GM21529 (cell line): ENCODE measurements around the gene UBALD2.
"Not testable (repeated sequence)": the region's sequence is repeated elsewhere in the genome, so short reads cannot be mapped to it uniquely, and the experiment has no call there.

ENCODE experiments used
- ATAC-seq: cut with Tn5 transposase; IDR thresholded peaks from one replicate; pipeline ENCODE4 v1.9.1; 2021; ENCODE audit not compliant: unreplicated experiment

Gene UBALD2

DNA sequence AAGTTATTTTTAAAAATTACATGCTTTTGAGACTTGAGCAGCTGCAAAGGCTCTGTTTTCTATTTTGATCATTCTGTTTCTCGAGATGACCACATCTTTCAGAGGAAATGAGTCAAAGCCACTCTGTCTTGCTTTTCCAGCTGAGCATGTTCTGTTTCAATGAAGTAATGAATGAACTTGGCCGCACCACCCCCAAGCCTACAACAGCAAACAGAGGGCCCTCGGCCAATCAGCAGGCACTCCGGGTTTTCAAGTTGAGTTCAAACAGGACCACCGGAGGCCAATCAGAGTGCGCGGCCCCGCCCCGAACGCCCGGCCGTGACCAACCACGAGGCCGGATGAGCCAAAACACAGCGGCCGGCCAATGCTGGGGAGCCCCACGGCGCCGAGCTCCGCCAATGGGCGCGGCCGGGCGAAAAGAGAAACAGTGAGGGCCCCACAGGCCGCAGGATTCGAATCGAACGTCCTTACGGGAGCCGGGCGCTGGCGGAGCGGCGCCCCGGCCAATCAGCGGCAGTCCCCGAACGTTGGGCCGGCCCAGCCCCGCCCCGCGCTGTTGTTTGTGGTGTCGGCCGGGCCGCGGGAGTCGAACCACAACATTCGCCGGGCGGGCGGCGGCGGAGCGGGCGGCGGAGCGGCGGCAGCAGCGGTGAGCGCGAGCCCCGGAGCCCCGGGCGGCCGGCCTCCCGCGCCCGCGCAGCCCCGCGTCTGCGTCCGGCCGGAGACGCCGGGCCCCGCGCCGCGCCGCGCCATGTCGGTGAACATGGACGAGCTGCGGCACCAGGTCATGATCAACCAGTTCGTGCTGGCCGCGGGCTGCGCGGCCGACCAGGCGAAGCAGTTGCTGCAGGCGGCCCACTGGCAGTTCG is at the start of gene UBALD2:
Gene UBALD2, plus strand, starts transcription at position 594 of the 869 bp plus-strand sequence. Its CDS starts 158 bp downstream, at position 752.
- ATAC-seq = peak; percentile 67

DNA sequence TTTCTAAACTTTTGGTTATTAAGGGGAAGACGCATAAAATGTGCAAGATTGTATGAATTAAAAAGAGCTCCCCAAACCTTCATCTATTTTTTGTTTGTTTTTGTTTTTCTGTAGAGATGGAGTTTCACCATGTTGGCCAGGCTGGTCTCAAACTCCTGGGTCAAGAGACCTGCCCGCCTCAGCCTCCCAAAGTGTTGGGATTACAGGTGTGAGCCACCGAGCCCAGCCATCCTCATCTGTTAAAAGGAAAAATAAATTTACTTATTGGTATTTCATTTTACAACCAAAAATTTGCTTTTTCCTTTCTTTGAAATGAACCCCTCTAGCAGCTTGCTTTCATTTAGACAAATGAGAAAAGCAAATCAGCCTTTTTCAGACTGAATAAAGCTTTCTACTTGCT is 48.1 kb upstream of the UBALD2 start:
- no peak for ATAC-seq

DNA sequence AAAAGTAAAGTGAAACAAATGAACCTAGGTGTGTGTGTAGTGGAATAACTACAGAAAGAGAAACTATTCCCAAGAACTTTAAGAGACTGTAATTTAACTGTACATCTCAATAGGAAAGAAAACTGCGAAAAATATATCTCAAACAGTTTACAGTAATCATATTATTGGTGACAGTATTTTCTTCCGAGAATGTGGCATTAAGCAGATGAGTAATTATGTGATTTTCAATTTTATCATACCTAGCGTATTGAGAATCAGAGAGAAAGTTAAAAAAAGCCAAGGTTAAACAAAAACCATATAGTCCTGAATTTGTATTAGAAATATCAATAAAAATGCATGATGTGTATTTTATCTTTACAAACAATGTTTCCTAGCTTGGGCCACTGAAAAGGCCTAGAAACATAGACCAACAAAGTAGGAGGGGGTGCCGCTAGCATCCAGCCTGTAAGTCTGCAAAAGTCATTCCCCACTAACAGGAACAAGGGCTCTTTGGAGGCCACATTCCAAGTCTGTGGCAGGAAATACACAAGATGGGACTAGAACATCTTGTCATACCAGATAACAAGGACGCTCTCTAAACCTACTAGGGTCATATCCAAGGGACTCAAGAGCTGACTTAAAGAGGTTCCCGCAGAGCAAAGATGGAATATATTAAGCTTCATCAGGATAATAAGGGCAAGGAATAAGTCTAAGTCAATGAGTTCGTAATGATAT is 45.3 kb upstream of the UBALD2 start:
- no peak for ATAC-seq

DNA sequence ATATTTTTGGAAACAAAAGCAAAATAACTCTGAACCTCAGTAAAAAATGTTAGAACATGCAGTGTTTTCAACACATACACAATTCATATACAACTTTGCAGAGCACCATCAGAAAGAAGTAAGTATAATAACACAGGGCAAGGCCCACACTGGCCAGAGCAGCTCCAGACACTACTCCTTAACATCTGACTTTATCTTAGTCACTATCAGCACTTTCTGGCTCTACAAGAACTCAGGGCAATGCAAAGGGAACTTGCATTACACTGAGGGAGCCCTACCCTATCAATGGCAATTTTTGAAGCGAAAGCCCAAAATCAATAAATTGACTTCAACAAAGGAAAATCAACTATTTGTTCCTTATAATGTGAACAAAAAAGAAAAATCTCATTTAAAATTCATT is 41.3 kb upstream of the UBALD2 start:
- no peak for ATAC-seq

DNA sequence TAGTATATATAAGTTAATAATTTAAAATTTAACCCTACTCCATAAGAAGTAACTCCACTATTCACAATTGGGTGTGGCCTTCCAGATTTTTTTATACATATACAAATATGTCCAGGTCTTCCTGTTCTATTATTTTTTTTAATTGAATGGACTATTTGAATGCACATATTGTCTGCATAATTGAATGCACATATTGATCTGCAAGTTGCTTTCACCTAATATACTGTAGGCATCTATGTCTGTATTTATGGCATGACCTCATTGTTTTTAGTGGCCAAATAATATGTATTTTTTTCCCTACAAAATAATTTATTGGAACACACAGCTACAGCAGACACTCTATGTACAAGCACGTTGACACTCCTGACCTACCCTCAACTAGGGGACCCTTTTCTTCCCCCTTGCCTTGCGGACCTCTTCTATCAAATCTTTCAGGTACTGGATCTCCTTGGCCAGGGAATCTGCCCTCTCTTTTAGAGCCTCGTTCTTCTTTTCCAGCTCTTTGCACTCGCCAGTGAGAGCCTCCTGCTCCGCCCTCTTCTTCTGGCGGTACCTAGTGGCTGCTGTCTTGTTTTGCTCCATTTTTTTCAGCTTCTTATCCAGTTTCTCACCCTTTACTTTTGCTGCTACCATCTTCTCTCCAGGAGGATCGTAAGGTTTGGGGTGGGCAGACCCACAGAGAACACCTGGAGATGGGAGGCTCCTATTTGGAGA is 39.6 kb upstream of the UBALD2 start:
- ATAC-seq = not testable (repeated sequence)

DNA sequence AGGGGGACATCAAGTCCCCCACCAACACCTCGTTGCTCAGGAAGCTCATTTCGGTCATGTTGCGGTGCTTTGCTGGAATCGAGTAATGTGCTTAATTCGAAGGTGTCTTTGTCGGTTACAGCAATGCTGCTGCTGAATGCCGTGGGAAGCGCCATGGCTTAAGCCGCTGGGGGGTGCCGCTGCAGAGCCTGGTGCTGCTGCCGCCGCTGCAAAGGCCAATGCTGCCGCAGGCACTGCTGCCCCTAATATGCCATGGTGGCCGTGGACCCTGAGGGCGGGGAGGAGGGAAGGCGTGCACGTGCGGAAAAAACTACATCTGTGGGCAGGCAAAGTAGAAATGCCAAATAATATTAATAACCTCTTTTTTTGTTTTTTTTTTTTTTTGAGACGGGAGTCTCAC is 38.4 kb upstream of the UBALD2 start:
- not testable (repeated sequence) for ATAC-seq

DNA sequence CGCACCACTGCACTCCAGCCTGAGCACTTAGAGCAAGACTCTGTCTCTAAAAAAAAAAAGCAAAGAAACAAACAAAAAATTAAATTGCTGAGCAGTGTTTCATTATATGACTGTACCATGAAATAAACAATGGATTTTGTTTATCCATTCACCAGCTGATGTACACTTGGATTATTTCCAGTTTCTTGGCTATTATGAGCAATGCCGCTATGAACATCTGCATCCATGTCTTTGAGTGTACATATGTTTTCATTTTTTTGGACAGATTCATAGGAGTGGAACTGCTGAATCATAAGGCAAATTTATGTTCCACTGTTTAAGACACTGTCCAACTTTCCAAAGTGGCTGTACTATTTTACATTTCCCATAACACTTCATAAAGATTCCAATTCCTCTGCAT is 32.8 kb upstream of the UBALD2 start:
- no peak for ATAC-seq

DNA sequence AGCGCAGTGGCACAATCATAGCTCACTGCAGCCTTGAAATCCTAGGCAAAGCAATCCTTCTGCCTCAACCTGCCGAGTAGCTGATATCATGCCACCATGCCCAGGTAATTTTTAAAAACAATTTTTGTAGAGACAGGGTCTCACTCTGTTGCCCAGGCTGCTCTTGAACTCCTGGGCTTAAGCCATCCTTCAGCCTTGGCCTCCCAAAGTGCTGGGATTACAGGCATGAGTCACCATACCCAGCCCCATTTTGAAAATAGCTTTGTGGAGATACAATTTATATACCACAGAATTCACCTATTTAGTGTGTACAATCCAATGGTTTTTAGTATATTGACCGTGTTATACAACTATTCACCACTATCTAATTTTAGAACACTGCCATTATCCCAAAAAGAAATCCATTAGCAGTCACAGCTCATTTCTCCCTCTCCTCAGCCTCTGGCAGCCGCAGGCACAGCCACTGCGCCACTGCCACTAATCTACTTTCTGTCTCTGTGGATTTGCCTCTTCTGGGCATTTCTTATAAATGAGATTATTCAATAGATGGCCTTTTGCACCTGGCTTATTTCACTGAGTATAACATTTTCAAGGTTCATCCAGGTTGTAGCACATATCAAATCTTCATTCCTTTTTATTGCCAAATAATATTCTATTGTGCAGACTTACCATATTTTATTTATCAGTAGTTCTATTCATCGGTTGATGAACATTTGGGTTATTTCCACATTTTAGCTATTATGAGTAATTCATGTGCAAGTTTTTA is 31.4 kb upstream of the UBALD2 start:
- ATAC-seq = no peak

DNA sequence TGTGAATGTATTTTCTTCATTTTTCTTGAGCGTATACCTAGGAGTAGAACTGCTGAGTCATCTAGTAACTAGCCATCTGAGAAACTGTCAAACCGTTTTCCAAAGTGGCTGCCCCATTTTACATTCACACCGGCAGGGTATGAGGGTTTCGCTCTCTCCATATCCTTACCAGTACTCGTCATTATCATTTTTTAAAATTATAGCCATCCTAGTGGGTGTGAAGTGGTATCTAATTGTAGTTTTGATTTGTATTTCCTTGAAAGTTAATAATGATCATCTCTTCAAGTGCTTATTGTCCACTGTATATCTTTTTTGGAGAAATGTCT is 30.8 kb upstream of the UBALD2 start:
- no peak for ATAC-seq

DNA sequence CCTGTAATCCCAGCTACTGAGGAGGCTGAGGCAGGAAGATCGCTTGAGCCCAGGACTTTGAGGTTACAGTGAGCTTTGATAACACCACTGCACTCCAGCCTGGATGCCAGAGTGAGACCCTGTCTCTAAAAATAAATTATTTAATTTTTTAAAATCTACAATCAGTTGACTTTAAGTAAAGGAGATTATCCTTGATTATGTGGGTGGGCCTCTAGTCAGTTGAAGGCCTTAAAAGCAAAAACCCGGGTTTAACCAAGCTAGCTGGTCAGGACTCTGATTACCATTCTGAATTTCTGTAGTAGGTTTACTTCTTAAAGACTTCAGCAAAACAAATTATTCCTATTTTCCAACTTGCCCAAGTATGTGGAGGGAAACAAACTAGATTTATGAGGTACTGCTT is 29.3 kb upstream of the UBALD2 start:
- ATAC-seq = no peak

DNA sequence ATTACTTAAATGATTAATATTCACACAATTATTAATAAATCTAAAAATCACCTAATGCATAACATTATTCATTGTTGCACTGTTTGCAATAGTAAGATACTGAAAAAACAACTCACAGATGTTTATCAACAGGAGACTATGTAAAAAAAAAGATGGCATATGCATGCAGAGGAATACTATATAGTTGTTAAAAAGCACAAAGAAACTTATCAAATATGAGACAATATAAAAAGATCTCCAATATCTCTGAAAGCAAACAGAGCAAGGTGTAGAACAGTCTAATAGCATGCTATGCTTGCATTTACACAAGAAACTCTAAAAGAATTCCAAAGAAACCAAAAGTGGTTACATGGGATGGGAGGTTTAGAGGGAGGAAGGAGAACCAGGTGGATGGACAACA is 28.5 kb upstream of the UBALD2 start:
- ATAC-seq = no peak

DNA sequence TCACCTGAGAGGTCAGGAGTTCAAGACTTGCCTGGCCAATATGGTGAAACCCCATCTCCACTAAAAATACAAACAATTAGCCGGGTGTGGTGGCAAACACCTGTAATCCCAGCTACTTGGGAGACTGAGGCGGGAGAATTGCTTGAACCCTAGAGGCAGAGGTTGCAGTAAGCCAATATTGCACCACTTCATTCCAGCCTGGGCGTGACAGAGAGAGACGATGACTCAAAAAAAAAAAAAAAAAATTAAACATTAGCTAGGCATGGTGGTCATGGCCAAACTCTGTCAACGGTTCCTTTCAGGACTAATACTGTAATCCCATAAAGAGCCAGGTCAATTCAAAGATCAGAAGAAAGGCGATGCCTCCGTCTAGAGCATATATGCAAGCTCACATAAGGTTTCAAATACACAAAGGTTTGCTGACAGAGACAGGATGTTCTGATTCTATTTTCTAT is 27.3 kb upstream of the UBALD2 start:
- ATAC-seq = no peak

DNA sequence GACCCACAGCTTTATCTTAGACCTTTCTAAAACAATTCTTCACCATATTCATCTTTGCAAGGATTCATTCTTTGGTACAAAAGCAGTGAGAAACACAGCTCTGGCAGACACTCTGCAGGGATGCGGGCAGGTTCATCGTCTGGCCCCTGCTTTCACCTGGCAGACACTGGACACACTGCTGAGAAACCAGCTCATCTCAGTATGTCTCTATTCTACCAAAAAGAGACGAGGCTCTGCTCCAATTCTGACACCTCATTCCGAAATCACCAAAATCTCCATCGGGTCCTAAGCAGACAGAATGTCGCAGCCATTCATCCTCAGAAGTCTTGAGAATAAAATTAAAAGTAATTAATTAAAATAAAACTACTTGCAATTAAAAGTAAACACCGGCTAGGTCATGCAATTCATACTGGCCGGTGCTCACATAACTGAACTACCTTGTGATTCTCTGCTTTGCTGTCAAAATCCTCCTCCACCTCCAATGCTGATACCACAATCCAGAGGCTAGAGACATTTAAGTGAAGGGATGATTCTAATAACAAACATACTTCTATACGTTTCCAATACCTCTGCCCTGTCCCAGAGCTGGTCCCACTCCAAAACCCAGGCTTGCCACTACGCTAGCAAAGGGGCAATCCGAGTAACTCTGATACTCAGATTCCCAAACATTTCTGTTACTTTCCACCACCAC is 26.2 kb upstream of the UBALD2 start:
- no peak for ATAC-seq

DNA sequence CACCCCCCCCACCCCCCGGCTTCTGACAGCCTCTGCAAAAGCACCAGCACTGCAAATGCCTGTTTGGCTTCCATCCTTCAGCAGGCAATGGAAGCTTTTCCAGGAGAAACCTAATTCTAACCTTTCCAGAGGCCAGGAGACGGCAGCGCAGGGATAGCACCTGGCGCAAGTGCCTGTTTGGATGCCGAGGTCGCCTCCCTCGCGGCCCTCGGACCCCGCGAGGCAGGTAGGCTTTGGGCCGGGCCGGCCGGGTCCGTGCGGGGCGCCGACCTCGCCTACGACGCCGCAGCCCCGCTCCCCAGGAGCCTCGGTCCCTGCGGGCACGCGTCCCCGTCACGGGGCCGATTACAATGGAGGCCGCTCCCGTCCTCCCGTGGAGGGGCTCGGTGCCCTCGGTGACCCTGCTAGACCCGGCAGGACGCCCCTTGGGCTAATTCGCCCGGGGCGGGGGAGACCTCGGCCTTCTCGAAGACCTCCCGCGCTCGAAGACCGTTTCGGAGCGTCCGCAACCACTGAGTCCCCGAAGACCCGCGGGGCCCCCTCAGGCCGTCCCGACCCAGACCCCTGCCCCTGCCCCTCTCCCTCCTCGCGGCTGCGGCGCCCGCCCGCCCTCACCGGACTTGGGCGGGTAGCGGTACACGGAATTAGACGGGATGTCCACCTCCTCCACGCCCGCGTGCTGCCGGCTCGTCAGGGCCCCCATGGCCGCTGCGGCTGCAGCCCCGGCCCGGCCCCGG is 25.4 kb upstream of the UBALD2 start:
- no peak for ATAC-seq

DNA sequence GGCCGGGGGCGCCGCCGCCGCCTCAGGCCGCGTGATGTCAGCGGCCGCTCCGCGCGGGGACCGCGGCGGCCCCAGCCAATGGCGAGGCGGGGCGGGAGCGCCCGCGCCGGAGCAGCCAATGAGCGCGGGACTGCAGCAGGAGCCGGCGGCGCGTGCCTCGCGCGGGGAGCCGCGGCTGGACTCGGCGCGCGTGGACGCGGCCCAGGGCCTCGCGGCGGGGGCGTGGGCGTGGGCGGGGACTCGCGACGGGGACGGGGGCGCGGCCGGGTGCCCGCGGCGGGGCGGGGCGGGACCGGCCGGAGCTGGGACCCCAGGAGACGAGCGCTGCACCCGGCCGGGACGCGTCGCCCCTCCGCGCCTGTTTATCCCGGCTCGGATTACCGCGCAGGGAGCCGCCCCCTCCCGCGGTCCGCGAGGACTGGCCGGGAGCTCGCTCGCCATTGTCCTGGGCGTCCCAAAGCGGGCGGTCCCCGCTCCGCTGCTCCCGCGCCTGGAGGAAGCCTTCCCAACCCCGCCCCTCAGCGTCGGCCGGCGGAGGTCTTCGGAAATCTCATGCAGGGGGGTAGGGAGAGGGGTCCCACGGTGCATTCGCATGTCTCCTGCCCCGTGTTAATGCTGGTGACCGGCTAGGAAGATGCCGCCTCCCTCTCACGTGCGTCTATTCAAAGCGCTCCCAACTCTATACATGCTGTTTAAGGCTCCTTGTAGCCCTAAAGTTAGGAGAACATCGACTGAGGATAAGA is 24.5 kb upstream of the UBALD2 start, which contains the start of gene RNF157:
Gene RNF157, minus strand, starts transcription at position 33 of the 743 bp plus-strand sequence. CDS start 253 bp downstream, outside the sequence.
- peak; percentile 66 for ATAC-seq

DNA sequence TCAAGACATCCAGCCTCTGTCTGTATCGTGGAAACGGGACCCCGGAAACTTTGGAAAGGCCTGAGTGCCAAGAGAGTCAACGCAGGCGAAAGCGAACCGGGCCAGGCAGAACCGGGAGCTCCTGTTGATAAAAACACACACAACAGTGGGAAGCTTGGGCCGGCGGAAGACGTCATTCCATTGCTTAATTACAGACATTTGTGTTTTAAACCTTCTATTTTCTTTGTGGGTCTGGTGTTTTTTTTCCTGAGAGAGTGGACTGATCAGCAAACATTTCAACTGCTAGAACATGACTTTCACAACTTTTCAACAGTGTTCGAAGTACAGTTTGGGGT is 24.0 kb upstream of the UBALD2 start:
- no peak for ATAC-seq

DNA sequence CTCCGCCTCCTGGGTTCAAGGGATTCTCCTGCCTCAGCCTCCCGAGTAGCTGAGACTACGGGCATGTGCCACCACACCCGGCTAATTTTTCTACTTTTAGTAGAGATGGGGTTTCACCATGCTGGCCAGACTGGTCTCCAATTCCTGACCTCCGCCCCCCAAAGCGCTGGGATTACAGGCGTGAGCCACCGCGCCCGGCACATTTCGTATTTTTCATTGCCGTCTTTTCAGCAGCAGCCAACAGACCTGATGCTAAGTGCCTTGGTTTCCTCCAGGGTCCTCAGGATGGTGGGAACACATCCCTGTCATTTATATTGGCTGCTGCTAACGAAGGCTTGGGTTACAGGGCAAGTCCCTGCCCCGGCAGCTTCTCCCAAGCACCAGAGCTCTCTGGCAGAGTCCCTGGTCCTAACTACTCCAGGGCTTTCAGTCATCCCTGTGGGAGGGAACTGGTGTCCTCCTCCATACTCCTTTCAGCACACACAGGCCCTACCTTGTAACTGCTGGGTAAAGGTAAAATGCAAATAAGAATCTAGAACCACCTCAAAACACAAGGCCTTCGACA is 23.4 kb upstream of the UBALD2 start:
- ATAC-seq = no peak

DNA sequence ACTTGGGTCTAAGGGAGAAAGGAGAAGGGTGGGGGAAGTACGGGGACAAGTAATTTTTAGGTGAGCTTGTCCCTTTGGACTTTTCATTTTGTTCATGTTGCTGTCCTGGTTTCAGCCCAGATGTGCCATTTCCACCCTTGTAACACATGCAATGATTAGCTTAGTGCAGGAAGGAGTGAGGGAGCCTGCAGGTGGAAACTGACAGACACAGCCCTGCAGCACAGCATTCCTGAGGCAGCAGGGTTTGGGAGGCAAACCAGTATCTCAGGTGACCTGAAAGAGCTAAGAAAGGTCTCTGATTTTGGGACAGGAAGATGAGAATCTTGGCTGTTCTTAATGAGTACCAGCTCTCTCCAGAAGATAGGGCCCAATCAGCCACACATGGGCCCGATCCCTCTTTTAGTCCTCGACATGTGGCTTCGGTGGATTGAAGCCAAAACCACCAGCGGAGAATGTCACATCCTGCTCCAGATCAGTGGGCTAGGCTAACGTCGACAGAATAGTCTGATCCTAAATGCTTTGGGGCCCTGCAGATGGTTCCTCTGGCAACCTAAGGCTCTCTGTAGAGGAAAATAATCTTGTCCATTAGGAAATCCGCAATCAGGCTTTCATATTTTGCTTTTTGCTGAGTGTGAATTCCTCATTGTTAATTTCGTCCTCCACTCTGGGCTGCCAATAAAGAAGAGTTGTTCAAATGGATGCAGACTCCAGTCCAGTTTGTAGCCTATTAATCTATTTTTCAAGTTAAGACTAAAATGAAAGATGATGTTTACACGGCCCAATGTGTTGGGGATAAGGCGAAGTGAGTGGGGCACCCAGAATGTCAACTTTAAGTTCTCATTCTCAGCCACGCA is 21.1 kb upstream of the UBALD2 start:
- no peak for ATAC-seq
